DOHH2 (cell line): ENCODE results near the gene KIAA0930.

Experiments
- EZH2phosphoT487 ChIP-seq: fragments of 200-600 bp; sonication (generic); IDR thresholded peaks from 2 replicates; pipeline ENCODE4 v1.6.1; 2017; ENCODE audit warnings: borderline replicate concordance, mild to moderate bottlenecking, antibody characterized with exemption, low read length, moderate library complexity, mixed read lengths
- TF ChIP-seq, protein P1 (sequence below): fragments of 200-600 bp; sonication (generic); IDR thresholded peaks from one replicate; pipeline ENCODE4 v1.5.1; 2014; ENCODE audit warnings: antibody characterized with exemption, mild to moderate bottlenecking, low read depth, low read length; ENCODE audit not compliant: poor library complexity, severe bottlenecking

DNA sequence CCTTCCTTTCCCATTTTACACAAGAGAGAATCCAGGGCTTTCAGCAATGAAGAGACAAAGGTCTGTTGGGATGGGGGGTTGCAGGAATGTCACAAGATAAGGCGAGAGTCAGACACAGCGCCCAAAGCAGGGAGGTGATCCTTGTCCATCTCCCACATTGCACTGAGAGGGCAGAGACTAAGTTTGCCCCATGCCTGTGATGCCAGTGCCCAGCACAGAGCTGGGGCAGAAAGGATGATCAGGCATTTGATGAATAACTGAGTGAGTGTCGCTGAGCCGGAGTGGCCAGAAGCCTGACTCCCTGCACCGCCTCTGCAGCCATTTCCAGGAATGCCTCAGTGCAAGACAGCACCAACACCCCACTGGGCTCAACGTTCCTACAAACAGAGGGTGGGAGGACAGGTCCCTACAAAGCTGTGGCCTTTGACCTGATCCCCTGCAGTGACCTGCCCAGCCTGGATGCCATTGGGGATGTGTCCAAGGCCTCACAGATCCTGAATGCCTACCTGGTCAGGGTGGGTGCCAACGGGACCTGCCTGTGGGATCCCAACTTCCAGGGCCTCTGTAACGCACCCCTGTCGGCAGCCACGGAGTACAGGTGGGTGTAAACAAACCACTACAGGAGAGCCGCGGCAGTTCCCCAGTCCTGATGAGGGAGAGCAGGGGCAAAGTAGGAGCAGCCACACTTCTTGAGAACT is 46.3 kb upstream of the KIAA0930 start:
- TF ChIP-seq, protein P1, sequence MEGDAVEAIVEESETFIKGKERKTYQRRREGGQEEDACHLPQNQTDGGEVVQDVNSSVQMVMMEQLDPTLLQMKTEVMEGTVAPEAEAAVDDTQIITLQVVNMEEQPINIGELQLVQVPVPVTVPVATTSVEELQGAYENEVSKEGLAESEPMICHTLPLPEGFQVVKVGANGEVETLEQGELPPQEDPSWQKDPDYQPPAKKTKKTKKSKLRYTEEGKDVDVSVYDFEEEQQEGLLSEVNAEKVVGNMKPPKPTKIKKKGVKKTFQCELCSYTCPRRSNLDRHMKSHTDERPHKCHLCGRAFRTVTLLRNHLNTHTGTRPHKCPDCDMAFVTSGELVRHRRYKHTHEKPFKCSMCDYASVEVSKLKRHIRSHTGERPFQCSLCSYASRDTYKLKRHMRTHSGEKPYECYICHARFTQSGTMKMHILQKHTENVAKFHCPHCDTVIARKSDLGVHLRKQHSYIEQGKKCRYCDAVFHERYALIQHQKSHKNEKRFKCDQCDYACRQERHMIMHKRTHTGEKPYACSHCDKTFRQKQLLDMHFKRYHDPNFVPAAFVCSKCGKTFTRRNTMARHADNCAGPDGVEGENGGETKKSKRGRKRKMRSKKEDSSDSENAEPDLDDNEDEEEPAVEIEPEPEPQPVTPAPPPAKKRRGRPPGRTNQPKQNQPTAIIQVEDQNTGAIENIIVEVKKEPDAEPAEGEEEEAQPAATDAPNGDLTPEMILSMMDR: no peak
- no peak for TF ChIP-seq EZH2phosphoT487
